DND-41 (cell line): ENCODE results near the gene AVP.

Experiments
- CTCF ChIP-seq: IDR thresholded peaks from 2 replicates; pipeline ENCODE4 v1.5.1; 2012; ENCODE audit warnings: borderline replicate concordance, low read length, moderate library complexity, mild to moderate bottlenecking; ENCODE audit not compliant: poor library complexity, severe bottlenecking; ENCODE audit errors: extremely low read depth
- EZH2 ChIP-seq: IDR thresholded peaks from 3 replicates; pipeline ENCODE4 v1.6.1; 2012; ENCODE audit warnings: borderline replicate concordance, low read depth, mild to moderate bottlenecking, moderate library complexity, low read length, inconsistent platforms; ENCODE audit not compliant: severe bottlenecking

GRCh38 chr20:3106185-3106584 is 21.7 kb upstream of the AVP start:
- TF ChIP-seq CTCF (no peak), EZH2 (no peak)
